ENCODE data around the gene SH3PXD2A.

The SH3PXD2A gene

GRCh38 chr10:103668351-103669242 lies 186.8 kb downstream of the SH3PXD2A start:
- no peak overlapping the region for H3K23ac ChIP-seq (ENCODE audit: low read length)
- no peak overlapping the region for H3K56ac ChIP-seq (ENCODE audit: low read length)
- no peak overlapping the region for H3K18ac ChIP-seq (ENCODE audit: low read length)
- H3K4me2 ChIP-seq (ENCODE audit: low read length) = no peak overlapping the region
- no peak overlapping the region for H2AK5ac ChIP-seq (ENCODE audit: low read length)
- no peak overlapping the region for H3K4ac ChIP-seq (ENCODE audit: low read depth, low read length)
- no peak overlapping the region for H3K4me3 ChIP-seq (ENCODE audit: low read length)
- H3K79me1 ChIP-seq (ENCODE audit: low read length) = no peaks in the 10 kb centered on the region
- no peaks in the 10 kb centered on the region for H3K27me3 ChIP-seq (ENCODE audit: insufficient read depth, low read length, poor library complexity)
- H4K8ac ChIP-seq (ENCODE audit: low read depth, low read length) = no peak overlapping the region
- no peak overlapping the region for H3K9ac ChIP-seq (ENCODE audit: low read length)
- peaks cover 4% of the 10 kb centered on the region for H3K4me1 ChIP-seq (ENCODE audit: control insufficient read depth, low read depth, low read length)
- no peaks in the 10 kb centered on the region for H3K36me3 ChIP-seq (ENCODE audit: control insufficient read depth, insufficient read depth, low read length)
- H2BK15ac ChIP-seq (replicated peaks; ENCODE audit: low read depth) = no peak overlapping the region
- no CpG with 5 or more reads among the region's 37 CpGs for WGBS (ENCODE audit: extremely low coverage, insufficient coverage, low lambda C conversion rate)
- no peak overlapping the region for H4K5ac ChIP-seq (ENCODE audit: low read length)
- no peak for DNase-seq
- no peak overlapping the region for H3K27ac ChIP-seq (ENCODE audit: low read depth, low read length)
- no peak overlapping the region for H2BK5ac ChIP-seq (ENCODE audit: low read length)
- no peaks in the 10 kb centered on the region for H3K79me2 ChIP-seq (ENCODE audit: control insufficient read depth, insufficient read depth, low read length)
- H2BK120ac ChIP-seq (ENCODE audit: low read depth, low read length) = no peak overlapping the region

- Histone ChIP-seq H2BK15ac (replicated peaks; ENCODE audit: low read depth) (no peak overlapping the region), H3K79me2 (ENCODE audit: control insufficient read depth, insufficient read depth, low read length) (no peaks in the 10 kb centered on the region), H3K4me3 (ENCODE audit: low read length) (no peak overlapping the region), H3K27ac (ENCODE audit: low read depth, low read length) (no peak overlapping the region), H3K23ac (ENCODE audit: low read length) (no peak overlapping the region), H3K27me3 (ENCODE audit: insufficient read depth, low read length, poor library complexity) (no peaks in the 10 kb centered on the region), H2BK5ac (ENCODE audit: low read length) (no peak overlapping the region), H3K9ac (ENCODE audit: low read length) (no peak overlapping the region), H3K18ac (ENCODE audit: low read length) (no peak overlapping the region), H3K4me2 (ENCODE audit: low read length) (no peak overlapping the region), H3K56ac (ENCODE audit: low read length) (no peak overlapping the region), H3K4me1 (ENCODE audit: control insufficient read depth, low read depth, low read length) (peaks cover 4% of the 10 kb centered on the region), H4K5ac (ENCODE audit: low read length) (no peak overlapping the region), H3K79me1 (ENCODE audit: low read length) (no peaks in the 10 kb centered on the region), H4K8ac (ENCODE audit: low read depth, low read length) (no peak overlapping the region), H3K4ac (ENCODE audit: low read depth, low read length) (no peak overlapping the region), H2AK5ac (ENCODE audit: low read length) (no peak overlapping the region), H2BK120ac (ENCODE audit: low read depth, low read length) (no peak overlapping the region), H3K36me3 (ENCODE audit: control insufficient read depth, insufficient read depth, low read length) (no peaks in the 10 kb centered on the region)
- WGBS (ENCODE audit: extremely low coverage, insufficient coverage, low lambda C conversion rate) = no CpG with 5 or more reads among the region's 8 CpGs
- peak; percentile 70 for DNase-seq
Measured at GRCh38 chr10:103667356-103667755, 188.0 kb downstream of the SH3PXD2A start.

GRCh38 chr10:103666762-103667150 lies 188.6 kb downstream of the SH3PXD2A start:
- DNase-seq = no peak
- Histone ChIP-seq H3K79me2 (ENCODE audit: control insufficient read depth, insufficient read depth, low read length) (no peaks in the 10 kb centered on the region), H3K79me1 (ENCODE audit: low read length) (no peaks in the 10 kb centered on the region), H2BK5ac (ENCODE audit: low read length) (no peak overlapping the region), H3K4me1 (ENCODE audit: control insufficient read depth, low read depth, low read length) (peaks cover 4% of the 10 kb centered on the region), H4K5ac (ENCODE audit: low read length) (no peak overlapping the region), H2AK5ac (ENCODE audit: low read length) (no peak overlapping the region), H2BK15ac (replicated peaks; ENCODE audit: low read depth) (no peak overlapping the region), H4K8ac (ENCODE audit: low read depth, low read length) (no peak overlapping the region), H3K18ac (ENCODE audit: low read length) (no peak overlapping the region), H3K9ac (ENCODE audit: low read length) (no peak overlapping the region), H3K27me3 (ENCODE audit: insufficient read depth, low read length, poor library complexity) (no peaks in the 10 kb centered on the region), H2BK120ac (ENCODE audit: low read depth, low read length) (no peak overlapping the region), H3K23ac (ENCODE audit: low read length) (no peak overlapping the region), H3K4ac (ENCODE audit: low read depth, low read length) (no peak overlapping the region), H3K27ac (ENCODE audit: low read depth, low read length) (no peak overlapping the region), H3K4me3 (ENCODE audit: low read length) (no peak overlapping the region), H3K4me2 (ENCODE audit: low read length) (no peak overlapping the region), H3K36me3 (ENCODE audit: control insufficient read depth, insufficient read depth, low read length) (no peaks in the 10 kb centered on the region), H3K56ac (ENCODE audit: low read length) (no peak overlapping the region)
- WGBS (ENCODE audit: extremely low coverage, insufficient coverage, low lambda C conversion rate) = no CpG with 5 or more reads among the region's 4 CpGs

GRCh38 chr10:103666087-103666761 lies 189.2 kb downstream of the SH3PXD2A start:
- Histone ChIP-seq H2BK15ac (replicated peaks; ENCODE audit: low read depth) (no peak overlapping the region), H3K4me2 (ENCODE audit: low read length) (no peak overlapping the region), H2BK5ac (ENCODE audit: low read length) (no peak overlapping the region), H3K79me1 (ENCODE audit: low read length) (no peaks in the 10 kb centered on the region), H3K27ac (ENCODE audit: low read depth, low read length) (no peak overlapping the region), H4K8ac (ENCODE audit: low read depth, low read length) (no peak overlapping the region), H3K36me3 (ENCODE audit: control insufficient read depth, insufficient read depth, low read length) (no peaks in the 10 kb centered on the region), H3K9ac (ENCODE audit: low read length) (no peak overlapping the region), H2BK120ac (ENCODE audit: low read depth, low read length) (no peak overlapping the region), H3K23ac (ENCODE audit: low read length) (no peak overlapping the region), H3K27me3 (ENCODE audit: insufficient read depth, low read length, poor library complexity) (no peaks in the 10 kb centered on the region), H3K4me1 (ENCODE audit: control insufficient read depth, low read depth, low read length) (peaks cover 4% of the 10 kb centered on the region), H3K56ac (ENCODE audit: low read length) (no peak overlapping the region), H3K18ac (ENCODE audit: low read length) (no peak overlapping the region), H4K5ac (ENCODE audit: low read length) (no peak overlapping the region), H3K4ac (ENCODE audit: low read depth, low read length) (no peak overlapping the region), H2AK5ac (ENCODE audit: low read length) (no peak overlapping the region), H3K79me2 (ENCODE audit: control insufficient read depth, insufficient read depth, low read length) (no peaks in the 10 kb centered on the region), H3K4me3 (ENCODE audit: low read length) (no peak overlapping the region)
- no CpG with 5 or more reads among the region's 9 CpGs for WGBS (ENCODE audit: extremely low coverage, insufficient coverage, low lambda C conversion rate)
- peak; percentile 77 for DNase-seq

- H3K27me3 ChIP-seq (ENCODE audit: insufficient read depth, low read length, poor library complexity) = no peaks in the 10 kb centered on the region
- no CpG with 5 or more reads among the region's 9 CpGs for WGBS (ENCODE audit: extremely low coverage, insufficient coverage, low lambda C conversion rate)
- H3K36me3 ChIP-seq (ENCODE audit: control insufficient read depth, insufficient read depth, low read length) = no peaks in the 10 kb centered on the region
- no peak overlapping the region for H2BK5ac ChIP-seq (ENCODE audit: low read length)
- H4K8ac ChIP-seq (ENCODE audit: low read depth, low read length) = no peak overlapping the region
- no peak overlapping the region for H3K27ac ChIP-seq (ENCODE audit: low read depth, low read length)
- no peak overlapping the region for H3K4ac ChIP-seq (ENCODE audit: low read depth, low read length)
- H2BK15ac ChIP-seq (replicated peaks; ENCODE audit: low read depth) = no peak overlapping the region
- H3K18ac ChIP-seq (ENCODE audit: low read length) = no peak overlapping the region
- H3K56ac ChIP-seq (ENCODE audit: low read length) = no peak overlapping the region
- no peak overlapping the region for H2AK5ac ChIP-seq (ENCODE audit: low read length)
- DNase-seq = no peak
- H3K79me1 ChIP-seq (ENCODE audit: low read length) = no peaks in the 10 kb centered on the region
- peaks cover 4% of the 10 kb centered on the region for H3K4me1 ChIP-seq (ENCODE audit: control insufficient read depth, low read depth, low read length)
- H2BK120ac ChIP-seq (ENCODE audit: low read depth, low read length) = no peak overlapping the region
- no peak overlapping the region for H3K23ac ChIP-seq (ENCODE audit: low read length)
- H3K4me3 ChIP-seq (ENCODE audit: low read length) = no peak overlapping the region
- H4K5ac ChIP-seq (ENCODE audit: low read length) = no peak overlapping the region
- H3K79me2 ChIP-seq (ENCODE audit: control insufficient read depth, insufficient read depth, low read length) = no peaks in the 10 kb centered on the region
- H3K9ac ChIP-seq (ENCODE audit: low read length) = no peak overlapping the region
- no peak overlapping the region for H3K4me2 ChIP-seq (ENCODE audit: low read length)
Measured at GRCh38 chr10:103665162-103665889, 190.1 kb downstream of the SH3PXD2A start.
